IMR-90 (cell line): ENCODE data around the gene CILP. TPM values are rescaled to one million over a fixed set of nuclear protein-coding genes. Genes with fewer than 3 reads are reported as not detected.

Experiments used
- ATAC-seq: fragments of 200-7000 bp; cut with Tn5 transposase; 2 replicates; pipeline ENCODE4 v1.9.1; 2020; ENCODE audit warnings: low read depth, mild to moderate bottlenecking, moderate library complexity
- BruUV-seq: library from RNA; stranded (reverse); fragments of 400-500 nt; replicated peaks from 2 replicates; lab custom pipeline; 2021; lab: Mats Ljungman, UMichigan
- CTCF ChIA-PET: fragments of 300-600 bp; formaldehyde crosslinking; extraction: SDS; loops from one replicate; lab custom pipeline; 2021; ENCODE audit warnings: antibody characterized with exemption; lab: Yijun Ruan, JAX
- POLR2A ChIA-PET: fragments of 300-600 bp; sonication (Branson Sonifier 250); formaldehyde crosslinking; loops from one replicate; lab custom pipeline; 2022; ENCODE audit warnings: antibody characterized with exemption; ENCODE audit not compliant: unreplicated experiment; lab: Charles Lee
- DNase-seq: peaks from one replicate; pipeline ENCODE4 v3.0.0; 2013
- H2AFZ ChIP-seq: replicated peaks from 2 replicates; pipeline ENCODE3; 2013; ENCODE audit warnings: low read length, mild to moderate bottlenecking; ENCODE audit not compliant: poor library complexity
- H2AK5ac ChIP-seq: 2 replicates; pipeline ENCODE4 v1.6.1; 2013; ENCODE audit warnings: low read depth, low read length, inconsistent platforms
- H2AK9ac ChIP-seq: replicated peaks from 2 replicates; pipeline ENCODE3; 2013; ENCODE audit warnings: mild to moderate bottlenecking, low read depth, low read length, moderate library complexity; ENCODE audit not compliant: poor library complexity
- H2BK120ac ChIP-seq: 2 replicates; pipeline ENCODE4 v1.6.1; 2013; ENCODE audit warnings: low read depth, low read length, inconsistent platforms
- H2BK15ac ChIP-seq: 3 replicates; pipeline ENCODE4 v1.6.1; 2013; ENCODE audit warnings: low read depth, low read length, inconsistent platforms
- H2BK20ac ChIP-seq: 2 replicates; pipeline ENCODE4 v1.6.1; 2013; ENCODE audit warnings: low read depth, mild to moderate bottlenecking, inconsistent platforms, low read length, moderate library complexity
- H2BK5ac ChIP-seq: 2 replicates; pipeline ENCODE4 v1.6.1; 2013; ENCODE audit warnings: mild to moderate bottlenecking, low read depth, low read length, inconsistent platforms; ENCODE audit not compliant: poor library complexity, severe bottlenecking
- H3K14ac ChIP-seq: replicated peaks from 2 replicates; pipeline ENCODE4 v1.6.1; 2013; ENCODE audit warnings: low read depth, low read length, inconsistent platforms
- H3K18ac ChIP-seq: 2 replicates; pipeline ENCODE4 v1.6.1; 2013; ENCODE audit warnings: low read depth, low read length, control low read depth
- H3K23ac ChIP-seq: 2 replicates; pipeline ENCODE4 v1.6.1; 2013; ENCODE audit warnings: low read depth, low read length, inconsistent platforms
- H3K27ac ChIP-seq: 2 replicates; pipeline ENCODE4 v1.5.1; 2013; ENCODE audit warnings: mild to moderate bottlenecking, control low read depth, low read length; ENCODE audit not compliant: insufficient read depth
- H3K27me3 ChIP-seq: 2 replicates; pipeline ENCODE4 v1.6.1; 2013; ENCODE audit warnings: low read length; ENCODE audit not compliant: control insufficient read depth, insufficient read depth
- H3K36me3 ChIP-seq: 2 replicates; pipeline ENCODE4 v1.6.1; 2013; ENCODE audit warnings: low read length, mixed read lengths; ENCODE audit not compliant: control insufficient read depth, insufficient read depth
- H3K4ac ChIP-seq: 2 replicates; pipeline ENCODE4 v1.6.1; 2013; ENCODE audit warnings: low read depth, low read length, inconsistent platforms
- H3K4me1 ChIP-seq: 2 replicates; pipeline ENCODE4 v1.6.1; 2013; ENCODE audit warnings: low read length, mixed read lengths; ENCODE audit not compliant: control insufficient read depth, insufficient read depth
- H3K4me2 ChIP-seq: 2 replicates; pipeline ENCODE4 v1.6.1; 2013; ENCODE audit warnings: low read depth, mild to moderate bottlenecking, control low read depth, low read length, moderate library complexity
- H3K4me3 ChIP-seq: 2 replicates; pipeline ENCODE4 v1.5.1; 2013; ENCODE audit warnings: low read depth, mild to moderate bottlenecking, control low read depth, low read length, moderate library complexity; ENCODE audit not compliant: insufficient read depth
- H3K56ac ChIP-seq: 2 replicates; pipeline ENCODE4 v1.6.1; 2013; ENCODE audit warnings: low read length, inconsistent platforms; ENCODE audit not compliant: insufficient read depth; ENCODE audit errors: extremely low read depth
- H3K79me1 ChIP-seq, 2 experiments: 2 replicates each; pipeline ENCODE4 v1.6.1; 2013; ENCODE audit warnings: low read length in 2 of 2, inconsistent platforms in 1 of 2, low read depth in 1 of 2
- H3K9ac ChIP-seq: 2 replicates; pipeline ENCODE4 v1.6.1; 2013; ENCODE audit warnings: low read depth, low read length, control low read depth
- H3K9me1 ChIP-seq: 2 replicates; pipeline ENCODE4 v1.6.1; 2013; ENCODE audit warnings: low read length, inconsistent platforms; ENCODE audit not compliant: insufficient read depth
- H3K9me3 ChIP-seq: 2 replicates; pipeline ENCODE4 v1.6.1; 2013; ENCODE audit warnings: low read length; ENCODE audit not compliant: control insufficient read depth, insufficient read depth
- H4K20me1 ChIP-seq: 2 replicates; pipeline ENCODE4 v1.6.1; 2013; ENCODE audit warnings: low read length, inconsistent platforms; ENCODE audit not compliant: insufficient read depth
- H4K5ac ChIP-seq: 2 replicates; pipeline ENCODE4 v1.6.1; 2013; ENCODE audit warnings: mild to moderate bottlenecking, low read depth, low read length, control low read depth
- H4K8ac ChIP-seq, 2 experiments: 2 replicates each; pipeline ENCODE4 v1.6.1; 2013; ENCODE audit warnings: low read depth in 2 of 2, low read length in 2 of 2, control low read depth in 1 of 2, inconsistent platforms in 1 of 2
- H4K91ac ChIP-seq: 2 replicates; pipeline ENCODE4 v1.6.1; 2013; ENCODE audit warnings: low read depth, low read length, inconsistent platforms; ENCODE audit not compliant: insufficient read depth
- BHLHE40 ChIP-seq: fragments of 150-350 bp; IDR thresholded peaks from 2 replicates; pipeline ENCODE4 v1.6.1; 2016; ENCODE audit warnings: mild to moderate bottlenecking, low read depth, low read length
- CEBPB ChIP-seq: IDR thresholded peaks from 2 replicates; pipeline ENCODE4 v1.6.1; 2012; ENCODE audit warnings: low read depth, low read length, improper control_type of control experiment
- CHD1 ChIP-seq: IDR thresholded peaks from 2 replicates; pipeline ENCODE4 v1.6.1; 2012; ENCODE audit warnings: low read depth, low read length, improper control_type of control experiment
- FOS ChIP-seq: fragments of 150-350 bp; IDR thresholded peaks from 2 replicates; pipeline ENCODE4 v1.6.1; 2016; ENCODE audit warnings: low read depth, low read length
- MAFK ChIP-seq: IDR thresholded peaks from 2 replicates; pipeline ENCODE4 v1.6.1; 2012; ENCODE audit warnings: low read depth, low read length, improper control_type of control experiment
- MAZ ChIP-seq: IDR thresholded peaks from 2 replicates; pipeline ENCODE4 v1.6.1; 2012; ENCODE audit warnings: low read depth, mild to moderate bottlenecking, low read length, improper control_type of control experiment, moderate library complexity, borderline replicate concordance
- MXI1 ChIP-seq: IDR thresholded peaks from 2 replicates; pipeline ENCODE4 v1.6.1; 2012; ENCODE audit warnings: low read depth, mild to moderate bottlenecking, low read length, moderate library complexity, borderline replicate concordance
- NFE2L2 ChIP-seq: fragments of 150-350 bp; IDR thresholded peaks from 2 replicates; pipeline ENCODE4 v1.6.1; 2016; ENCODE audit warnings: low read depth, mild to moderate bottlenecking, low read length
- RCOR1 ChIP-seq: IDR thresholded peaks from 2 replicates; pipeline ENCODE4 v1.6.1; 2012; ENCODE audit warnings: mild to moderate bottlenecking, low read length, improper control_type of control experiment; ENCODE audit not compliant: insufficient replicate concordance
- RFX5 ChIP-seq: IDR thresholded peaks from 2 replicates; pipeline ENCODE4 v1.8.0; 2012; ENCODE audit warnings: low read depth, mild to moderate bottlenecking, low read length, moderate library complexity
- WGBS, 2 experiments: methylation state at CpG; one replicate each; pipeline versions ENCODE4 v1.1.5 to v1.1.7; 2013; ENCODE audit warnings: missing lambda C conversion rate in 2 of 2; ENCODE audit not compliant: insufficient read length in 1 of 2; ENCODE audit errors: extremely low coverage in 2 of 2; 5-methylcytosine and 5-hydroxymethylcytosine counted together
- dilution Hi-C: fragments of 300-500 bp; cut with HindIII; formaldehyde crosslinking; loops from one replicate; pipeline ENCODE4 v1.14.3; 2018; ENCODE audit warnings: low sequenced_read_pairs; ENCODE audit not compliant: unreplicated experiment
- in situ Hi-C: fragments of 300-500 bp; cut with MboI; formaldehyde crosslinking; loops from 3 replicates; pipeline ENCODE4 v1.14.3; 2019; ENCODE audit warnings: low sequenced_read_pairs, inconsistent platforms, mixed read lengths
- intact Hi-C: fragments of 100-400 bp; cut with micrococcal nuclease; formaldehyde crosslinking; loops from 2 replicates; pipeline ENCODE4 v1.10.0; 2022
- polyA plus RNA-seq, 3 experiments: library from polyadenylated mRNA; depleted of rRNA; stranded (reverse); fragments of >200 nt; gene quantifications; 2 replicates each; pipeline ENCODE4 v1.2.3, GENCODE V29; 2012; ENCODE audit warnings: low replicate concordance in 1 of 3
- total RNA-seq: library from RNA; depleted of rRNA; stranded (reverse); fragments of >200 nt; gene quantifications from 2 replicates; pipeline ENCODE4 v1.2.3, GENCODE V29; 2012

Gene CILP
- total and polyA plus RNA-seq, 2 of the 4 experiments (the other 2 are of a cell fraction): under 0.01 to 0.02 TPM

DNA sequence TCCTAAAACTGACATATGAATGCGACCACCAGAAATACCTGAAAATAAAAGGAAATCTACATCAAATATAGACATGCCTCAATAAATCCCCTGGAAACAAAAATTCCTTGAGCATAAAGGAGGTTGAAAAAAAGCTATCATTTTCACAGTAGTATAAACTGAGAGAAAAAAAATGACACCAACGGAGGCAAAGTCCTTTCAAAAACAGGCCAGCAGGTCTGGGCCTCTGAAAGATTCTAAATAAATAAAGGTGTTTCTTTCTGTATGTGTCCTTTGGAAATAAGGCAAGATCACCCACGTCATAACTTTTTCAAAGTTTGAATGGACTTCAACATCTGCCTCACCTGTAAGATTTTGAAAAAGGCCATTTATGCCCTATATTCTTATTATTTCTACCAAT is 31.1 kb downstream of the CILP start:
- Histone ChIP-seq H3K27ac (no peak overlapping the region), H2AK5ac (no peak overlapping the region), H3K9ac (no peak overlapping the region), H3K4me2 (no peak overlapping the region), H4K20me1 (peaks cover 28% of the 10 kb centered on the region), H2BK15ac (no peak overlapping the region), H3K4me3 (no peak overlapping the region), H3K27me3 (no peaks in the 10 kb centered on the region), H2AK9ac (no peak overlapping the region), H3K9me1 (no peaks in the 10 kb centered on the region), H4K8ac (no peak overlapping the region), H3K9me3 (no peaks in the 10 kb centered on the region), H4K91ac (no peak overlapping the region), H2AFZ (no peak overlapping the region), H3K4me1 (no peaks in the 10 kb centered on the region), H3K14ac (no peak overlapping the region), H2BK120ac (no peak overlapping the region), H3K56ac (no peak overlapping the region), H3K79me1 (peaks cover 10 to 46% of the 10 kb centered on the region in 2 experiments), H3K23ac (no peak overlapping the region), H3K18ac (no peak overlapping the region), H3K4ac (no peak overlapping the region), H2BK5ac (no peak overlapping the region), H4K5ac (no peak overlapping the region), H2BK20ac (no peak overlapping the region), H3K36me3 (peaks cover 19% of the 10 kb centered on the region)
- no TSS peak for BruUV-seq
- WGBS, 2 experiments: no CpG with 5 or more reads among the region's 3 CpGs
- intact Hi-C loops: loop anchor here (5.0 kb wide), 1 partner anchor 148 kb away; no protein-coding TSS in a partner anchor
- ChIA-PET CTCF (interaction anchor here (1.1 kb wide), 1 partner anchor 14 kb away, joined by 3 read pairs; no protein-coding TSS in a partner anchor), POLR2A (interaction anchor here (0.6 kb wide), 1 partner anchor 137 kb away, joined by 4 read pairs; no protein-coding TSS in a partner anchor)
- dilution Hi-C loops: no loop called here
- DNase-seq (no peak), ATAC-seq (no peak)
- TF ChIP-seq CHD1 (no peak), MAFK (no peak), RFX5 (no peak), FOS (no peak), RCOR1 (no peak), CEBPB (no peak), BHLHE40 (no peak), MAZ (no peak), MXI1 (no peak), NFE2L2 (no peak)
- in situ Hi-C loops: no loop called here
